T-cell (primary cell): ENCODE data around the gene PTPRM. TPM values are rescaled to one million over a fixed set of nuclear protein-coding genes. Genes with fewer than 3 reads are reported as not detected.

Experiments used
- ATAC-seq, 4 experiments: fragments of 200-7000 bp in 3 of 4; fragments of 150-1000 bp in 1 of 4; cut with Tn5 transposase; replicated peaks in 1 of 4; 1 replicate in 3 of 4; 2 replicates in 1 of 4; pipeline ENCODE4 v1.10.0; 2021; ENCODE audit warnings: moderate library complexity in 3 of 4, mild to moderate bottlenecking in 2 of 4, moderate number of reproducible peaks in 1 of 4
- CTCF ChIA-PET, 2 donors: fragments of 300-600 bp; sonication (Branson Sonifier 250); formaldehyde crosslinking; loops; one replicate each; lab custom pipeline; 2022; ENCODE audit warnings: antibody characterized with exemption in 2 of 2; lab: Charles Lee
- POLR2A ChIA-PET, 2 donors: fragments of 300-600 bp; sonication (Branson Sonifier 250); formaldehyde crosslinking; loops; one replicate each; lab custom pipeline; 2022; ENCODE audit warnings: antibody characterized with exemption in 2 of 2; lab: Charles Lee
- DNase-seq, 35 experiments: peaks; one replicate each; pipeline versions ENCODE4 v3.0.0 to v3.0.0-alpha.2; 2013 to 2023
- H3K27ac ChIP-seq: one replicate; pipeline ENCODE4 v1.5.1; 2013; ENCODE audit warnings: low read length
- H3K27me3 ChIP-seq, 2 experiments: replicated peaks in 1 of 2; 1 replicate in 1 of 2; 2 replicates in 1 of 2; pipeline versions ENCODE4 v1.6.1 to v1.7.0; 2013; ENCODE audit warnings: low read length in 1 of 2, mixed read lengths in 1 of 2; ENCODE audit not compliant: control insufficient read depth in 2 of 2, insufficient read depth in 2 of 2; ENCODE audit errors: extremely low read depth in 1 of 2
- H3K36me3 ChIP-seq, 2 donors: 1 replicate in 1 of 2; 2 replicates in 1 of 2; pipeline versions ENCODE4 v1.6.1 to v1.7.0; 2013; ENCODE audit warnings: low read length in 1 of 2; ENCODE audit not compliant: control insufficient read depth in 2 of 2, insufficient read depth in 1 of 2; ENCODE audit errors: extremely low read depth in 1 of 2
- H3K4me1 ChIP-seq, 2 experiments: 1 replicate in 1 of 2; 2 replicates in 1 of 2; pipeline versions ENCODE4 v1.6.1 to v1.7.0; 2013; ENCODE audit warnings: low read length in 2 of 2, mixed read lengths in 1 of 2; ENCODE audit not compliant: insufficient read depth in 2 of 2, control insufficient read depth in 1 of 2; ENCODE audit errors: extremely low read depth in 1 of 2
- H3K4me3 ChIP-seq, 2 donors: 1 replicate in 1 of 2; 2 replicates in 1 of 2; pipeline versions ENCODE4 v1.5.1 to v1.7.0; 2013; ENCODE audit warnings: mild to moderate bottlenecking in 2 of 2, low read length in 1 of 2, moderate library complexity in 1 of 2; ENCODE audit not compliant: control insufficient read depth in 1 of 2; ENCODE audit errors: extremely low read depth in 1 of 2
- H3K9me3 ChIP-seq: 2 replicates; pipeline ENCODE4 v1.7.0; 2013
- H3K27ac Mint-ChIP-seq, 2 donors: one replicate each; pipeline ENCODE4 v1.8.0; 2020 to 2021; ENCODE audit warnings: mild to moderate bottlenecking in 2 of 2, mixed read lengths in 2 of 2
- H3K27me3 Mint-ChIP-seq, 2 donors: one replicate each; pipeline ENCODE4 v1.8.0; 2021 to 2022; ENCODE audit warnings: mixed read lengths in 2 of 2
- H3K36me3 Mint-ChIP-seq: one replicate; pipeline ENCODE4 v1.8.0; 2021; ENCODE audit warnings: mixed read lengths
- H3K4me1 Mint-ChIP-seq, 3 donors: one replicate each; pipeline ENCODE4 v1.8.0; 2020 to 2022; ENCODE audit warnings: mixed read lengths in 3 of 3, mild to moderate bottlenecking in 1 of 3
- H3K4me3 Mint-ChIP-seq, 3 donors: one replicate each; pipeline ENCODE4 v1.8.0; 2020 to 2022; ENCODE audit warnings: mild to moderate bottlenecking in 3 of 3, mixed read lengths in 3 of 3, moderate library complexity in 3 of 3
- H3K9me3 Mint-ChIP-seq, 3 donors: one replicate each; pipeline ENCODE4 v1.8.0; 2020 to 2022; ENCODE audit warnings: mixed read lengths in 3 of 3
- WGBS: methylation state at CpG from one replicate; pipeline ENCODE4 v1.1.5; 2013; ENCODE audit warnings: missing lambda C conversion rate; ENCODE audit not compliant: insufficient coverage; 5-methylcytosine and 5-hydroxymethylcytosine counted together
- total RNA-seq, 35 experiments: library from RNA in 6 of 35; stranded (reverse) in 6 of 35; fragments of 120-200 nt in 1 of 35; gene quantifications; one replicate each; pipeline versions ENCODE4 v1.2.1 to v1.2.4 and lab custom pipeline; 2013 to 2026

PTPRM gene
- total RNA-seq, 5 donors from 2014 or later (not counting 1 experiment from before 2014, with no cell fraction given): 4.1 to 47.4 (median 7.1) TPM

GRCh38 chr18:7548221-7548620, 18.9 kb upstream of the PTPRM start:
- ChIA-PET POLR2A (no interaction called here), CTCF (no interaction called here)
- DNase-seq: no peak
- Mint-ChIP-seq H3K27ac (no peak overlapping the region), H3K36me3 (no peaks in the 10 kb centered on the region), H3K9me3 (no peaks in the 10 kb centered on the region), H3K4me1 (no peaks in the 10 kb centered on the region), H3K4me3 (no peak overlapping the region), H3K27me3 (peaks cover 0 to 2% of the 10 kb centered on the region in 2 donors)
- H3K36me3 ChIP-seq: no peaks in the 10 kb centered on the region
- no peaks in the 10 kb centered on the region for H3K4me1 ChIP-seq
- WGBS: 82% methylated on average over 10 of the region's 11 CpGs
- H3K27ac ChIP-seq: no peak overlapping the region
- no peaks in the 10 kb centered on the region for H3K9me3 ChIP-seq
- ATAC-seq: no peak
- H3K4me3 ChIP-seq: no peak overlapping the region
- H3K27me3 ChIP-seq: no peaks in the 10 kb centered on the region

GRCh38 chr18:7548721-7549120, 18.4 kb upstream of the PTPRM start:
- H3K9me3 Mint-ChIP-seq: no peaks in the 10 kb centered on the region
- no peak for ATAC-seq

GRCh38 chr18:7557973-7558372, 9.1 kb upstream of the PTPRM start:
- Histone ChIP-seq H3K4me1 (no peaks in the 10 kb centered on the region), H3K9me3 (no peaks in the 10 kb centered on the region), H3K27me3 (no peaks in the 10 kb centered on the region), H3K36me3 (no peaks in the 10 kb centered on the region), H3K27ac (no peak overlapping the region), H3K4me3 (no peak overlapping the region)
- DNase-seq (no peak), ATAC-seq (no peak)
- no peaks in the 10 kb centered on the region for H3K36me3 Mint-ChIP-seq
- H3K4me1 Mint-ChIP-seq: no peaks in the 10 kb centered on the region
- CTCF ChIA-PET: no interaction called here
- no CpG with 5 or more reads among the region's 2 CpGs for WGBS
- no peak overlapping the region for H3K4me3 Mint-ChIP-seq
- no peak overlapping the region for H3K27ac Mint-ChIP-seq
- no peaks in the 10 kb centered on the region for H3K9me3 Mint-ChIP-seq
- POLR2A ChIA-PET: no interaction called here
- peaks cover 5 to 15% of the 10 kb centered on the region in 2 donors for H3K27me3 Mint-ChIP-seq

More at GRCh38 chr18:7548721-7549120, 18.4 kb upstream of the PTPRM start:
- ChIA-PET CTCF (no interaction called here), POLR2A (no interaction called here)
- Histone ChIP-seq H3K4me1 (no peaks in the 10 kb centered on the region), H3K9me3 (no peaks in the 10 kb centered on the region), H3K4me3 (no peak overlapping the region), H3K27ac (no peak overlapping the region), H3K27me3 (no peaks in the 10 kb centered on the region), H3K36me3 (no peaks in the 10 kb centered on the region)
- H3K27ac Mint-ChIP-seq: no peak overlapping the region
- H3K36me3 Mint-ChIP-seq: no peaks in the 10 kb centered on the region
- no peaks in the 10 kb centered on the region for H3K4me1 Mint-ChIP-seq
- peaks cover 0 to 3% of the 10 kb centered on the region in 2 donors for H3K27me3 Mint-ChIP-seq
- WGBS: no CpG with 5 or more reads among the region's 3 CpGs
- no peak overlapping the region for H3K4me3 Mint-ChIP-seq
- DNase-seq: no peak

- ATAC-seq (no peak), DNase-seq (no peak)
- WGBS: no CpG with 5 or more reads among the region's 2 CpGs
- Histone ChIP-seq H3K36me3 (no peaks in the 10 kb centered on the region), H3K9me3 (no peaks in the 10 kb centered on the region), H3K27me3 (no peaks in the 10 kb centered on the region), H3K27ac (no peak overlapping the region), H3K4me1 (no peaks in the 10 kb centered on the region), H3K4me3 (no peak overlapping the region)
- CTCF ChIA-PET: no interaction called here
- POLR2A ChIA-PET: interaction anchor here in 1 of 2 donors (0.5 kb wide), 1 partner anchor 14 kb away, joined by 7 read pairs; no protein-coding TSS in a partner anchor
- H3K36me3 Mint-ChIP-seq: no peaks in the 10 kb centered on the region
- no peak overlapping the region for H3K27ac Mint-ChIP-seq
- H3K4me1 Mint-ChIP-seq: no peaks in the 10 kb centered on the region
- H3K4me3 Mint-ChIP-seq: no peak overlapping the region
- H3K27me3 Mint-ChIP-seq: peaks cover 5 to 11% of the 10 kb centered on the region in 2 donors
- H3K9me3 Mint-ChIP-seq: no peaks in the 10 kb centered on the region
These were observed 8.3 kb upstream of the PTPRM start for GRCh38 chr18:7558769-7559168.

- DNase-seq: no peak
- ChIA-PET POLR2A (no interaction called here), CTCF (no interaction called here)
- WGBS: 82% methylated on average over 4 of the region's 4 CpGs
- H3K9me3 Mint-ChIP-seq: no peaks in the 10 kb centered on the region
- Histone ChIP-seq H3K27ac (no peak overlapping the region), H3K36me3 (no peaks in the 10 kb centered on the region), H3K4me3 (no peak overlapping the region), H3K4me1 (no peaks in the 10 kb centered on the region), H3K27me3 (peaks cover 0 to under 1% of the 10 kb centered on the region in 2 experiments), H3K9me3 (no peaks in the 10 kb centered on the region)
- ATAC-seq: no peak
- H3K36me3 Mint-ChIP-seq: no peaks in the 10 kb centered on the region
- no peaks in the 10 kb centered on the region for H3K4me1 Mint-ChIP-seq
- no peak overlapping the region for H3K27ac Mint-ChIP-seq
- H3K4me3 Mint-ChIP-seq: no peak overlapping the region
- H3K27me3 Mint-ChIP-seq: peaks cover 13 to 19% of the 10 kb centered on the region in 2 donors
These were observed 7.3 kb upstream of the PTPRM start for GRCh38 chr18:7559709-7560319.

GRCh38 chr18:7561909-7562460, 5.1 kb upstream of the PTPRM start:
- H3K36me3 Mint-ChIP-seq: no peaks in the 10 kb centered on the region
- WGBS: 80% methylated on average over 1 of the region's 7 CpGs
- Histone ChIP-seq H3K9me3 (no peaks in the 10 kb centered on the region), H3K27me3 (peaks cover 2 to 10% of the 10 kb centered on the region in 2 experiments), H3K36me3 (no peaks in the 10 kb centered on the region), H3K4me1 (peaks cover 3 to 4% of the 10 kb centered on the region in 2 experiments), H3K27ac (no peak overlapping the region), H3K4me3 (no peak overlapping the region)
- ChIA-PET CTCF (no interaction called here), POLR2A (interaction anchor here in 1 of 2 donors (0.6 kb wide), 1 partner anchor 1757 kb away, joined by 5 read pairs; no protein-coding TSS in a partner anchor)
- DNase-seq (no peak), ATAC-seq (no peak)
- no peak overlapping the region for H3K27ac Mint-ChIP-seq
- no peak overlapping the region for H3K4me3 Mint-ChIP-seq
- H3K27me3 Mint-ChIP-seq: peaks cover 27% of the 10 kb centered on the region in 2 donors
- H3K9me3 Mint-ChIP-seq: no peaks in the 10 kb centered on the region
- peaks cover 0 to 2% (median 2%) of the 10 kb centered on the region in 3 donors for H3K4me1 Mint-ChIP-seq
